GM12873 (cell line): ENCODE data around the gene PLEKHM2.

Experiments used
- CTCF ChIP-seq: IDR thresholded peaks from 2 replicates; pipeline ENCODE4 v1.5.1; 2012; ENCODE audit warnings: low read depth, mild to moderate bottlenecking, moderate library complexity, low read length, control low read depth; ENCODE audit not compliant: insufficient read depth; ENCODE audit errors: missing control alignments

The PLEKHM2 gene

DNA sequence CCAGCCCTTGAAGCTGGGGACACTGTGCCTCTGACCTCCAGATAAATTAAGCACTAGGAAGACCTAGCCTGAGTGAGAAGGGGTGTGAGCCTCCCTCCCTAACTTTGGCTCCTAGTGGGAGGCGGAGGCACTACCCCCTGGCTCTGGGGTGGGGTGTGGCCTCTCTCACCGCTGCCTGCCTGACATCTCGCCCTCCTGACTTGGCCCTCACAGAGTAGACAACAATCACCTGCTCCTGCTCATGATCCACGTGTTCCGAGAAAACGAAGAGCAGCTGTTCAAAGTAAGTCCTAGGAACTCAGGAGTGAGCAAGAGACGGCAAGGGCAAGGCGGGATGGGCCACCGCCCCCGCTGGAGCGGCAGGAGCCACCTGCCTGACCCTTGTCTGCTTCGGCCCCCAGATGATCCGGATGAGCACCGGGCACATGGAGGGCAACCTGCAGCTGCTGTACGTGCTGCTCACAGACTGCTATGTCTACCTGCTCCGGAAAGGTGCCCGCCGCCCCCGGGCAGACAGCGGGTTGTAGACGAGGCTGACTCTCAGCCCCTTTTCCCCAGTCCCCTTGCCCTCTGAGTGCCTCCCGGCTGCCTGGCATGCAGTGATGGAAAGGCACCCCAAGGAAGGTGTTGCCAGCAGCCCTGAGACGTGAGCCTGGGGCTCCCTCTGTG is 43.9 kb downstream of the PLEKHM2 start:
- TF ChIP-seq CTCF: no peak

DNA sequence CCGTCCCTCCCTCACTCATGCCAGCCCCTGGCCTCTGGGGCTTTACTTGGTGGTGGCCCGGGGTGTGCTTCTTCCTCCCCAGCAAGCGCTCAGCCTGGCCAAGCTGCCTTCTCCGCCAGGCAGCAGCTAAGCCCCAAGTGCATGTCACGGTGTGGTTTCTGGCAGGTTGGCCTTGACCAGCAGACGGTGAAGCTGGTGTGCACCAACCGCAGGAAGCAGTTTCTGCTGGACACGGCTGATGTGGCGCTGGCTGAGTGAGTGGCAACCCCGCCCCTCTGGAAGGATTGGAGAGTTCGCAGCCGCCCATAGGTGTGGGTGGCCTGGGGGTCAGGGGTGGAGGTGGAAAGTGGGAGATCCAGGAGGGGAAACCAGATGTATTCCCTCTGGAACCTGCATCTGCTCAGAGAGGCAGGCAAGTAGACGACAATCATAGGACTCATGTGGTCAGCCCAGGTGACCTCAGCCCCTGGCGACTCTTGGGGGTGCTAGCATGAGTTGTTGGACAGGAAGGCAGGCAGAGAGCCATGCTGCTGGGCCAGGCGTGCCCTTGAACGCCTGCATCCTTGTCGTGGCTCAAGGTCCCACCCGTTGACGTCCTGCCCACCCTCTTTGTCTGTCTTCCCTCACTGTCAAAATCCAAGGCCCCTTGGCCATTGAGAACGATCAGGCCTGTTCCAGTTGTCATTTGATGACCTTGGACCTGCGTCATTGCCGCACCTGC is 45.0 kb downstream of the PLEKHM2 start:
- no peak for TF ChIP-seq CTCF

- no peak for TF ChIP-seq CTCF
Observed at GRCh38 chr1:15730423-15730822, 46.3 kb downstream of the PLEKHM2 start.

DNA sequence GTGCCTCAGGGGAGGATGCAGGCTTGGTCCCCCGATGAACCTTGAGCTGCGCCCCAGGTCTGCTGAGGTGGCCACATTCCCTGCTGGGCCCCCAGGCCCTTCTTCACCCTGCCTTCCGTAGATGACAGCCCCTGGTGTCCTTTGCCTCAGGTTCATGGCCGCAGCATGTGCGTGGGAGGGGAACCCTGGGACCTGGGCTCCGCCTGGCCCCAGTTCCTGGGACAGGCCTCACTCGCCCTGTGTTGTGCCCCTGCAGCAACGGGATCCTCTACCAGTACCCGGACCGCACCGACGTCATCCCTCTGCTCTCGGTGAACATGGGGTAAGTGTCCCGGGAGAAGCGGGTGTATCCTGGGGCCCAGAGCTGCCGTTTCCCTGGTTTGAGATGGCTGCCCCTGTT is 46.8 kb downstream of the PLEKHM2 start:
- no peak for TF ChIP-seq CTCF

DNA sequence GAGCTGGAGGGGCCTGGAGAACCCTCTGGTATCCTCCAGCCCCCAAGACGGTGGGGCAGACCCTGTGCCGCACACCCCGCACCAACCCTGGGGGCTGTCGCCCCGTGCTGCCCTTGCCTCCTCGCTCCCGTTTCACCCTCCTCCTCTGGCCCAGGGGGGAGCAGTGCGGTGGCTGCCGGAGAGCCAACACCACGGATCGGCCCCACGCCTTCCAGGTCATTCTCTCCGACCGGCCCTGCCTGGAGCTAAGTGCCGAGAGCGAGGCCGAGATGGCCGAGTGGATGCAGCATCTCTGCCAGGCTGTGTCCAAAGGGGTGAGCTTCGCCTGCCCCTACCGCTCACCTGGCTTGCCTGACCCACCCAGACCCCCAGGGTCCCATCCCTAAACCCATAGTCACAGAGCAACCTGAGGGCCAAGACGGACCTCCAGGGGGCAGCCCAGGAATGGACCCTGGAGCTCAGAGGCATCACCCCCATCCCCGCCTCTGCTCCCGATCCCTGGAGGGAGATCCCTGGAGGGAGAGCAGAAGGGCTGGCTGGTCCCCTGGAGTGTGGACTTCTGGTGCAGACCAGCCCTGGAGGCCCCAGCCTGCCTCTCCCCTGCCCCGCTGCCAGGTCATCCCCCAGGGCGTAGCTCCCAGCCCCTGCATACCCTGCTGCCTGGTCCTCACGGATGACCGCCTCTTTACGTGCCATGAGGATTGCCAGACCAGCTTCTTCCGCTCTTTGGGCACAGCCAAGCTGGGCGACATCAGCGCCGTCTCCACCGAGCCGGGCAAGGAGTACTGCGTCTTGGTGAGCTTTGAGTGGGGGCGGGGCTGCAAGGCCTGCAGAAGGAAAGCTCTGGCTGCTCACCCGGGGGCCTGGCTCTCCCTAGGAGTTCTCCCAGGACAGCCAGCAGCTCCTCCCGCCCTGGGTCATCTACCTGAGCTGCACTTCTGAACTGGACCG is 47.9 kb downstream of the PLEKHM2 start:
- TF ChIP-seq CTCF: no peak

DNA sequence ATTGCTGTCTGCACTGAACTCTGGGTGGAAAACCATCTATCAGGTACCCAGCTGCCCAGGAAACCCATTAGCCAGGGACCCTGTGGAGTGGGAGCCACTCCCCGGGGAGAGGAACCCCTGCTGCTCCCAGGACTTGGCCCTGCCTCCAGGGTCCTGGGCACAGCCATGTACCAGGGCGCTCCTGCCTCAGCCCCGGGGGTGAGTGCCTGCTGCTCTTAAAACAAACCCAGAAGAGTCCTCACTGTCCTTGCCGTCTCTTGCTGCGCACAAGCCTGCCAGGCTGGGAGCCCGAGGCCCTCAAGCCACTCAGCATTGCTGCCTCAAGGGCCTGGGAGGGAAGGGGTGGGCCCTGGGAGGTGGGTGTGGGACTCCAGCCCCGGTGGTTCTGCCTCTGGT is 48.6 kb downstream of the PLEKHM2 start:
- TF ChIP-seq CTCF: no peak

DNA sequence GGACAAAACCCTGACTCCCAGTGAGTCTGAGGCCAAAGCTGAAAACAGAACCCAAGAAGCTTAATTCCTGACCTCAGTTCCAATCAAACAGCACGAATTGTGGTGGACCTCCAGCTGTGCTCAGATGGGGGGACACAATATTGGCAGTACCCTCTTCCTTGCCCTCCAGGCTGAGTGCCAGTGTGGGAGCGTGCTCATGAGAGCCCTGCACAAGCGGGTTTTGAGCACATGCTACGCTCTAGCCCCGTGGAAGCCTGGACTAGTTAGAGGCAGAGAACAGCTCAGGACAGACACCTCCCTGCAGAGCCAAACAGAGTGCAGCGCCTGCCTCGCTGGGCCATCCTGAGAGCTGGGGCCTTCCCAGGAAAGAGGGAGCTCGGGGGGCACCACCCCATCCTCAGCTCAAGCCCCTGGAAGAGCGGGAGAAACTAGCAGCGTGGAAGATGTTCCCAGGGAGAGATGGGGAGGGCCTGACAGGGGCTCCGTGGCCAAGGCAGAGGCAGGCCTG is 49.2 kb downstream of the PLEKHM2 start:
- no peak for TF ChIP-seq CTCF
